GM18502 (cell line): ENCODE measurements around the gene KRT6A.

Source experiments
- ATAC-seq: cut with Tn5 transposase; IDR thresholded peaks from one replicate; pipeline ENCODE4 v1.9.1; 2021; ENCODE audit warnings: mild to moderate bottlenecking; ENCODE audit not compliant: unreplicated experiment, poor library complexity

Gene KRT6A

DNA sequence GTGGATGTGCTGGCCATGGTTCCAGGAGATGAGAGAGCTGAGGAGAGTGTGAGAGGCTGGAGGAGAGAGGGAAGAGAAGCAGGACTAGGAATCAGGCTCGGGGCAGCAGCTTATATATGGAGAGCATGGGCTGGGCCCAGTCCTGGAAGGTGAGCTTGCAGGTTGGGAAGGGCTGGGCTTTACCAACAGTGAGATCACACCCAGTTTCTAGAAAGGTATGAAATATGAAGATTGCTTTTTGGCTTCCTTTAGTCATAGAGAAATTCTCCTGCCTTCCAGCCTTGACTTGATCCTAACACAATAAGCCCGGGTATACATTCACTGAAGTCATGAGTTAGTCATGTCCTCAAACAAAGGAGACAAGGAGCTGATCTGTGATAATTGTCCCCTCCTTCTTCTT, at the start of gene KRT6A:
Gene KRT6A, minus strand, starts transcription at position 86 of the 400 bp plus-strand sequence. Its CDS starts 69 bp downstream, at position 17.
- no peak for ATAC-seq

GRCh38 chr12:52542157-52542556, 49.1 kb upstream of the KRT6A start:
- ATAC-seq, result no peak

GRCh38 chr12:52541709-52542108, 48.7 kb upstream of the KRT6A start:
- ATAC-seq, result no peak

DNA sequence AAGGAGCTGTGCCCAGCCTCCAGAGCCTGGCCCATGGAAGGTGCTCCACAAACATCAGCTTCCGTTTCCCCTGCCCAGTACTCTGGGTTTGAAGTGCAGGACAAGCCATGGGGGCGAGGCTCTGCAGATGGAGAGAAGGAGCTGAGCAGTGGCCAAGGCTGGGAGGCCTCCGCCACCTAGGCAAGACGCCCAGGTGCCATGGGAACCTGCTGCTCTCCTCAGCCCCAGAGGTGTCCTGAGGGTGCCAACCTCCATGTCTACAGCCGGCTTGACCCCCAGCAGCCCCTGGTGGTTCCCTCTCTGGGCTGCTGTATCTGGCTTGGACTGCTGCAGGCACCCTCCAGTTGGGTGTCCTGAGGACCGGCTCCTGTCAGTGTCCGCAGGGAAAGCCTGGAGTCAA, 47.5 kb upstream of the KRT6A start:
- ATAC-seq, result no peak

- no peak for ATAC-seq
These were observed 46.7 kb upstream of the KRT6A start for GRCh38 chr12:52539821-52540173.

DNA sequence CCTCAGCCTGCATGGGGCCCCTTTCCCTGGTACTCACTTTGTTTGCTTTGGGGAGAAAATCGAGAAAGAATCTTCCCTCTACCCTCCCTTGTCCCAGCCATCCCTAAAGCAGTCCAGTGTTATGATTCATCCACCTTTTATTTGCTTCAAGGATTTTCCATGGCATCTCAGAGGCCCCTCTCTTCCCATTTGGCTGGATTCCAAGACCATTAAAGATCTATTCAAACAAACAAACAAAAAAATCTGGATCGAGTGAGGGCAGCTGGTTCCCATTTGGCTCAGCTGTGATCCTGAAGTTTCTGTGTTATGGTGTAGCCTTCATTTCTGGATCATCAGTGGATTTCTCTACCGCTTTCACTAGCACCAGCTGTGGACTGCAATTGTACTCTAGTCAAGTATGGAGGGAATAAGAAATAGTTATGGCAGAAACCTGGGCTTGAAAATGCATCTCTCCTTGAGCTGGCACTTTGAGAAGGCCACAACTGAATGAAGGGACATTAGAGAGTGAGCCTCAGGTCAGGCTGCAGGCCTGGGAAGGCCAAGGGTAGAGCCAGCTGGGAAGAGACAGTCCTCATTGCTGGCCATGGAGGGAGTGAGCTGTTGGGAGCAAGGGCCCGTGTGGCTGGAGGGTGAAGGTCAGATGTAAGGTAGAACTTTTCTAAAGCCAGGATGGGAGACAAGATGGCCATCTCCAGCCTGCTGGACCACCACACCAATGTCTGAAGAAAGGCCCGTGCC, 46.2 kb upstream of the KRT6A start:
- no peak for ATAC-seq

DNA sequence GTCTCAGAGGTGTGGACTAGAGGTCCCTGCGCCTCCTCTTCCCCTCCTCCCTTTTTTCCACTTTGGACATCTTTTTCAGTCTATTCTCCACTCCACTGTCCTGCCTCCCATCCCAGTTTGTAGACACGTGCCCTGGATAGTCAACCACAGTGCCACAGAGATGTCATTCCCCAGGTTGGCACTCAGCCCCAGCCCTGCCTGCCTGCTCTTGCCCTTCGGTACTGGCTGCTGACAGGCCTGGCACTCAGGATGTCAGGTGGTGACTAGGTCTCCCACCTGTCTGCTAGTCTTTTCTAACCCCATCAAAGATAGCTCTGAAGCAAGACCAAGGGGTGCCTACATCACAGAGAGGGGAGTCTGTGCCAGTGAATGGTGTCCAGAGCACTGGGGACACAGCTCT, 44.0 kb upstream of the KRT6A start:
- no peak for ATAC-seq

DNA sequence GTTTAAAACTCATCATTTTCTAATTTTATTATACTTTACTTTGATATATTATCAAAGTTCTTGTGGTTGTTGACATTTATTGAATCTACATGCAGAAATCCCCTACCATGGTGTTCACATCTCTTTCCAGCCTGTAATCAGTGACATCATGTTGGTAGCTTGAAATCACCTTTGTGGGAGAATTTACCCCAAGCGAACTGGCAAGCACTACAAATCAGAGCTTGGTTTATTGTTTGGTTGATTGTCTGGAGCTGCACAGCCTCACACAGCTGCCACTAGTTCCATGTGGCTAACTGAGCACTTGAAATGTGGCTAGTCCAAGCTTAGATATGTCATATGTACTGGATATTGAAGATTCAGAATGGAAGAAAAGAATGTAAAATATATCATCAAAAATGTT, 42.5 kb upstream of the KRT6A start:
- no peak for ATAC-seq

- ATAC-seq, result no peak
These were observed 41.4 kb upstream of the KRT6A start for GRCh38 chr12:52534482-52534881.

DNA sequence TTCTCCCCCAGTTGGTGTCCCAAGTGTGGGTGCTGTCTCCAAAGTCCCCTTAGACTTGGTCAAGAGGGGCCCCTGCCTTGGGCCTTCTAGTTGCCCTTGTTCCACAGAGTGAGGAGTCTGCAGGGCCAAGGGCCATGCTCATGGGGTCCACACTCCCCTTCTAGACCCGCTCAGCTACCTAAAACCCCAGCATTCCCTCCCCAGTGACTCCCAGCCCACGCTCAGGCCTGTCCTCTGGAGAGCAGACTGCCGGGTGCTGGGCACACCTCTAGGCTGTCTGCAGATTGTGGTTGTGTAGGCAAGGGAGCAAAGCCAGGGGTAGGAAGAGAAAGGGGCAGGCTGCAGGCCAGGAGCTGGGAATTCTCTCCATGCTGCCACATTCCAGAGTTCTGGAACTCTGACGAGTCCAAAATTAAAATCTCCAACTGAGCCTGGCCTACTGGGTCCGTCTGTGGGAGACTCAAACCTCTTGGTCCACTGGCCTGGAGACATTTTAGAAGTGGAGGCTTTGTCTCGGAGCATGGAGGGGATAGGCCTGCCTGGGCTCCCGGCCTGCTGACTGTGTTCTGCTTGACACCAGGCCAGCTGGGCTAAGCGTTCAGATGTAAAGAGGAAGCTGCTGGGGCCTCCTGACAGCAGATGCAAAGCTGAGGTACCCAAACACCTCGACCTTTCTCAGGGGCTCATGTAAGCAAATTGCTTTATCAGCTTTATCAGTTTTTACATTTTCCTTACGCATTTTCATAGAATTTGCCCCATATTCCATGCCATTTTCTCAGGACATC, 40.8 kb upstream of the KRT6A start:
- ATAC-seq, result no peak

DNA sequence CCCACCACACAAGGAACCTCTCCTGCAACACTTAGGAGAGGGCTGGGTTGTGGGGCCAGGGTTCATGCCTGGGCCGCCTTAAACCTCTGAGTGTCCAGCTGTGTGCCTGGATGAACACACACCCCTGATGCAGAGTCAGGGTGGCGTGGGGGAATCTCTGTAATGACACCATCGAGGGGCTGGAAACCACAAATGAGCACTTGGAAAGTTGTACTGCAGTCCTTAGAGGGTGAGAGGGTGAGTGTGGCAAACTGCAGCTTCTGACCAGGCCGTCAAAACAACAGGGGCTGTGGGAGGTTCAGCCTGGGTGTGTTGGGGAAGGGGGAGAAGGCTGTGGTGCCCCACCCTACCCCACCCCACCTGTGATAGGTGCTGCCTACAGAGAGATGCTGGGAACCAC, 39.6 kb upstream of the KRT6A start:
- ATAC-seq, result no peak

DNA sequence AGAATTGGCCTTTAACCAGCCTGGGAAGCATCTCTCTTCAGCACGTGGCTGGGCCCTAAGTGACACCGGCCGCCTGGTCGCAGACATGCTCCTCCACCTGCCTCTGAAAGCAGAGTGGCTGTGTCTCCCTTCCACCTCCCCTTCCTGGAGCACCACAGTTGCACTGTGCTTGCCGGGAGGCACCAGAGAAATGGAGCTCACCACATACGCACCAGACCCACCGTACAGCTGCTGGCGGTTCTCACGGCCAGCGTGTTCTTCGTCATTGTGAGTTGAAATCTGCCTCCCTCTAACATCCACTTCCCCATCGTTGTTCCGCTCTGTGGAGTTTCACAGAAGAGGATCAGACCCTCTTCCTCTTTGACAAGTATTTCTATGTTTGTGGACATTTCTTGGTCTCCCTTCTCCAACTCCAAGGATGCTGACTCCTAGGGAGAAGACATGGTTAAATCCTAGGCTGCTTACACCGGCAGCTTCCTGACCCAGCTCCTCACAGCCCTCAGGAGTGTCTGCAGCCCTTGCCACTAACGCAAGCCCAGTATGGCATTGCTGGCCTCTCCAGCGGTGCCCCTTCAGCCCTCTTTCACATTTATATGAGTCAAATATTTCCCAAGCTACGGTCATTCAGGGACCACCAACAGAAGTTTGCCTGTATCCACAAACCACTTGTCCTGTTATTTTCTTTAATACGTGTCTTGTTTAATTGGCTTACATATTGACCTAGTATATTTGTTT, 38.7 kb upstream of the KRT6A start:
- no peak for ATAC-seq

DNA sequence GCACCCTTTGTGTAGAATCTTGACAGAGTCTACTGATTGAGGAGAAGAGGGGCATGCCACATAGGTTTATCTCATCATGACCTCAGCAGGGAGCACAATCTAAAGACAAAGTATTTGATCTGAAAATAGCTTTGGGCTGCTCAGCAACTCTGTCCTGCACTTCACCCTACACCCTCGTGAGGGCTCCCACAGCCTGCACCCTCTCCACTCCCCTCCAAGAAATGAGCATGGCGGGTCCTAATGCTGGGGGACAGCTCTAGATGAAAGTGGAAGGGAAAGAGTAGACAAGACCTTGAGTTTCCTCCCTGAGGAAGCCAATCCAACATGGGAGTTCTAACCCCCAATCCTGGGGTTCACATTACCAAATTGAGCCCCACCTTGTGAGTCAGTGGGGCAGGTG, 37.8 kb upstream of the KRT6A start:
- no peak for ATAC-seq

- ATAC-seq, result no peak
These were observed 37.3 kb upstream of the KRT6A start for GRCh38 chr12:52530366-52530765.

GRCh38 chr12:52529846-52530245, 36.8 kb upstream of the KRT6A start:
- no peak for ATAC-seq

DNA sequence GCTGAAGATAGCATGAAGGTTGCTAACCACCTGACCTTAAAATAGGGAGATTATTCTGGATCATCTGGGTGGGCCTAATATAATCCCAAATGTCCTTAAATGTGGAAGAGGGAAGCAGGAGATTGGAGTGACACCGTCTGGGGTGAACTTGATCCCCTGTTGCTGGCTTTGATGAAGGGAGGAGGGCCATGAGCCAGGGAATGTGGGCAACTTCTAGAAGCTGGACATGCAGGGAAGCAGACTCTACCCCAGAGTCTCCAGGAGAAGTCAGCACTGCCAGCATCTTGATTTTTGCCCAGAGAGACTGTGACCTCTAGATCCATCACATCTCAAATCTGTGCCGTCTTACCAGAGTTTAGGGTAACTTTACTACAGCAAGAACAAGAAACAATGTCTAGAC, 36.4 kb upstream of the KRT6A start:
- ATAC-seq, result no peak

DNA sequence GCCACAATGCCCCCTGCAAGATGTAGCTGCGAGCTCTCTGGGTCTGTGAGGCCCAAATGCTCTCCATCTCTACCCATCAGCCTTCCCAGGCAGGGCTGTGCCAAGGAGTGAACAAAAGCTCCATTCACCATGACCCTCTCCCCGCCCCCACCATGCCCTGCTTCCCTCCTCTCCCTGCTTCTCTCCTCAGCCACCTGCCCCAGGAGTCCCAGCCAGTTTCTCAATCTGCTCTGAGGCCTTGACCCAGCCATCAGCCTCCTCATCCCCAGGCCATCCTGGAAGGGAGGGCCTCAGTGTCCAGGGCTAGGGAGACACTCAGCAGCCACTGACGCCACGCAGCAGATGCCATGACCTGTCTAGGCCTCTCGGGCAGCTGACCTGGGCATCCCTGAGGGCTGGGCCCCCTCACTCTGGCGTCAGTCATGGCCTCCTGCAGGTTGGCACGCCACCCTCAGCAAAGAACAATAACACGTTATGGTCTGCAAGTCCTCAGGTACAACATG, 35.6 kb upstream of the KRT6A start:
- ATAC-seq, result no peak

DNA sequence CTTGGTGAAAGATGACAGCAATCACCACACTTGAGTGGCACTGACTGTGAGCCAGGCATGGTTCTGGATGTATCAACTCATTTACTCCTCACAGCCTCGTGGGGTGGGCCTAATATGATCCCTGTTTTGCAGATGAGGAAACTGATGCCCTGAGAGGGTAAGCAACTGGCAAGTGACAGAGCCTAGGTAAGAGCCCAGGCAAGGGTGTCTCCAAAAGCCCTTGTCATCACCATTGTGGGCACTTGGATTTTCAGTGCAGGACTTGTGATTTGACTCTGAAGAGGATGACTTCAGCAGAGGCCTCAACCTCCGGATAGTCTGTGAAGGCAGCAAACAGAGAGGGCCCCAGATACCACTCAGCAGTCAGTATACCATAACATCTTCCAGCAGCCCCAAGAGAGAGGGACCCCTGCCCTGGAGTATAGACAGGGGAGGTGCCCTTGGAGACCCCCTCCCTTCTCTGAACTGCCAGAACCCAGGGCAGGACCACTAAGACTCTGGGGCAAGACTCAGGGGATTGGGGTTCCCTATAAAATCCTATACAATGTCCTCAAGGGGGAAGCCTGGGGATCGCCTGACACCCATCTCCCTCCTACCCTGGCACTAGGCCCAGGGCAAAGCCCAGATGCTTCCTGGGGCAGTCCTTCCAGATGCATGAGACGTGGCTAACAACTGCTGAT, 34.2 kb upstream of the KRT6A start:
- ATAC-seq, result no peak

GRCh38 chr12:52526511-52526951, 33.5 kb upstream of the KRT6A start:
- ATAC-seq, result no peak

DNA sequence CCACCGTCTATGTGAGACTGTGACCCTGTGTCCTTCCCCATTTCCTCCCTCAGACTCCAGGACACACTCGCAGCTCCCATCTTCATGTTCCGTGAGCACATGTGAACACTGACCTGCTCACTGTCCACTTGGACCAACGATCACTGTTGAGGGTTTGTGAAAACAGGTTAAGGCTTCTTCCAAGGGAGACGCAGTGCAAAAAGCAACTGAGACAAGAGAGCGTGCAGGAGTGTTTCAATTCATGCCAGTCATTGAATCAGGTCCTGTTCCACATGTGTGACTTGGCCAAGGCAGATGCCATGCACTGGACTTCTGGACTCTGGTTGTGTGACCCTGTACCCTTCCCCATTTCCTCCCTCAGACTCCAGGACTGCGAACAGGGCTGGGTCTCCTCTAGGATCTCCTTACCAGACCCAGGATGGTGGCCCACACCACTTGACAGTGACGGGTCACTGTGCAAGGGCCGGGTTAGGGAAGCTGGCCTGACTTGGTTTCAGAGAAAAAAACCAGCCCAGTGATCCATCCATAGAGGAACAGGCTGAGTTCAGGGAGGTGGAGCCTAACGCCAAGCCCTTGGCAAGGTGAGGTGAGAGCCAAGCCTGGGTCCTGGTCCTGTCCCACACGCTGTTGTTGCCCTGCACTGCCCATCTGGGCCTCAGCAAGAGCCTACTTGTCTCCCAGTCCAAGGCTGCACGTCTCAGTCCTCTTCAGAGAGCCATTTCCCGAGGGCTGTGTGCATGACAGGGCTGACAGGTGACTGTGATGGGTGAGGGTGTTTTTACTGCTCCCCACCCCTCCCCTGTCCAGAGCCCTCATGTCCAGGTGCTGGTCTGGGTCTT, 32.8 kb upstream of the KRT6A start:
- no peak for ATAC-seq
